Measurements from ENCODE around the gene APOB.

The APOB gene

DNA sequence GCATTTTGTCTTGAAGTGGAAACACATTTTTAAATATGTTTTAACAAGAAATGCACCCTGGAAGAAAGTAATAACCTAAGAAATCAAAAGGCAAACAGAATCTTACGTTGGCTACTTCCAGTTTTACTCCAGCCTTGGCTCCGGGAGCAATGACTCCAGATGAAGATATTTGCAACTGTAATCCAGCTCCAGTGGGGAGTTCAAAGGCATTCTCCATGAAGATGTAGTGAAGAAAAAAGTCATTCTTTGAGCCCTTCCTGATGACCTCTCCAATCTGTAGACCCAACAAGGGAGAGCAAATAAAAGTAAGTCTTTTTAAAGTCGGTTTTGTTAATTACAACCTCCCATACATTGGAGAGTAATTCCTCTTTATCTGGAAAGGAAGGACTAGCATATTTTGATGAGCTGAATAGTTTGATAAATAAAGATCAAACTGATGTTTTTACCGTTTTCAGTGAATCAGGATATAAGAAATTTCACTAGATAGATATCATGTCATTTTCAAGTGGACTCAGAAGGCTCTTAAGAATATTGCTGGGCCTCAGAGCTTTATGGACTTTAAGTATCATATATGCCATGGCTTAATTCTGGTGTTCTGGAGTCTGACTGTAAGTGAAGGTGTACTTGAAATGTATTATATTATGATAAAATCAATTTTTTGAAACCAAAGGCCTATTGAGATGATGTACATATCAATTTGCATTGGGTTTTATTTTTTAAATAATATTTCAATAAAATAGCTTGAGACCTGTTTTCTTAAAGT lies 20.3 kb downstream of the APOB start:
- no peak overlapping the region for H3K27ac ChIP-seq
- TF ChIP-seq ZFX (IDR thresholded peaks at IDR 0.05): no peak
- TF ChIP-seq, protein P1, sequence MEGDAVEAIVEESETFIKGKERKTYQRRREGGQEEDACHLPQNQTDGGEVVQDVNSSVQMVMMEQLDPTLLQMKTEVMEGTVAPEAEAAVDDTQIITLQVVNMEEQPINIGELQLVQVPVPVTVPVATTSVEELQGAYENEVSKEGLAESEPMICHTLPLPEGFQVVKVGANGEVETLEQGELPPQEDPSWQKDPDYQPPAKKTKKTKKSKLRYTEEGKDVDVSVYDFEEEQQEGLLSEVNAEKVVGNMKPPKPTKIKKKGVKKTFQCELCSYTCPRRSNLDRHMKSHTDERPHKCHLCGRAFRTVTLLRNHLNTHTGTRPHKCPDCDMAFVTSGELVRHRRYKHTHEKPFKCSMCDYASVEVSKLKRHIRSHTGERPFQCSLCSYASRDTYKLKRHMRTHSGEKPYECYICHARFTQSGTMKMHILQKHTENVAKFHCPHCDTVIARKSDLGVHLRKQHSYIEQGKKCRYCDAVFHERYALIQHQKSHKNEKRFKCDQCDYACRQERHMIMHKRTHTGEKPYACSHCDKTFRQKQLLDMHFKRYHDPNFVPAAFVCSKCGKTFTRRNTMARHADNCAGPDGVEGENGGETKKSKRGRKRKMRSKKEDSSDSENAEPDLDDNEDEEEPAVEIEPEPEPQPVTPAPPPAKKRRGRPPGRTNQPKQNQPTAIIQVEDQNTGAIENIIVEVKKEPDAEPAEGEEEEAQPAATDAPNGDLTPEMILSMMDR (conservative IDR thresholded peaks at IDR 0.05): no peak

DNA sequence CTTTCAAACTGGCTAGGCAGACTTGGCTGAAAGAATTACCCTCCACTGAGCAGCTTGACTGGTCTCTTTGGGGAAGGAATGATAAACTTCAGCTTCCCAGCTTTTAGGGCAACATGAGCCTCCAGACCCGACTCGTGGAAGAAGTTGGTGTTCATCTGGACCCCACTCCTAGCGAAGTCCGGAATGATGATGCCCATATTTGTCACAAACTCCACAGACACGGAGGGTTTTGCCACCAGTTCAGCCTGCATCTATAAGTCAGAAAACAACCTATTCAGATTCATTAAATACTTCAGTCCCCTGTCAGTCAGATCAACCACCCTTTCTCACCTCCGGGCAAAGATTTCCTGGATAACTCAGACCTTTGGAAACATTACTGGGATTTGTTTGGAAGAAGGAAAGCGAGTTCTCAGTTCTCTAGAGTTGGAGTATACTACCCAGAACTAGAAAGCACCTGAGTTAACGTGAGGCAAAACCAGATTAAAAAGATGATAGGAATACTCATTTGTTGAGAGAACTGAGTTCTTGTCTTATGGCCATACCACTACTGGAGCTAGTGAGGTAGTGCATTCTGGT lies 21.0 kb downstream of the APOB start:
- H3K27ac ChIP-seq: no peak overlapping the region
- no peak for TF ChIP-seq ZFX (IDR thresholded peaks at IDR 0.05)
- TF ChIP-seq, protein P1 (conservative IDR thresholded peaks at IDR 0.05): no peak

DNA sequence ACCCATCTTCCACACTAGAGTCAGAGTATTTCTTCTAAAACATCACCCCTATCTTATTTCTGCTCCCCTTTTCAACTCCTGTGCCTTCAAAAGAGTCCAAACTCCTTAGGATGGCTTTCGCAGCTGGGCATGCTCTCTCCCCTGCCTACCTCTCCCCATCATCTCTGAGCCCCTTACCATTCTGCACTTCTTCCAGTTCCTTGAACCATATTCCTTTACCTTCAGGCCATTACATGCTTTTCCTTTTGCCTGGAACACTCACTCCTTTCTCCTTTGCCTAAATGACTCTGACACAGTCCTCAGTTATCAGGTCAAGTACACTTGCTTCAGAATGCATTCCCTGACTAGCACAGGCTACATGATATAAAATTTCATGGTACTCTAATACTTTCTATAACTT lies 22.4 kb downstream of the APOB start:
- TF ChIP-seq ZFX (IDR thresholded peaks at IDR 0.05): no peak
- TF ChIP-seq, protein P1 (conservative IDR thresholded peaks at IDR 0.05): no peak
- no peak overlapping the region for H3K27ac ChIP-seq

DNA sequence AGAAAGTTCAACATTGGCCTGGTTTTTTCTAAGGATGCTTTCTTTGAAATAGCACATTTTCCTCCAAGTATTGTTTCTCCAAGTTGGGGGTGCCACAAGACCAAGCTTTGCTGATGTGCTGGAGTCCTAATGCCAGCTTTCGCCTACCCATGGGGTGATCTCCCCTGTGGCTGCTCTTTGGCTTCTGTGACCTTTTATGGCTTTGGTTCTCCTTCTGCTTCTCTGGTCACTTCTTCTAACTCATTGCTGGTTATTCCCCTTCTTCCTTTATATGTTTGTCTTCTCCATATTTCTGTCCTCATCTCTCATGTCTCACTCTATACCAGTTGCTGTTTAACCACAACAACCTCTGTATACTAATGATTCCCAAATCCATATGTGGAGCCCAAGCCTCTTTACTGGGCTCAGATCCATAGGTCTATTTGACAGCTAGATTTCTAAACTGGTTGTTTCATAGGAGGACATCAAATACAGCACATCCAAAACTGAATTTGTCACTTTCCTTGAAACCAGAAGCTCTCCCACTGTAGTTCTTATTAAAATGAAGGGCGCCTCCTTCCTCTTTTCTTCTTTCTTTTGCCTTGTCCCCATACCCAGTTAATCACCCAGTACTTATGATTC lies 23.1 kb downstream of the APOB start:
- TF ChIP-seq ZFX (IDR thresholded peaks at IDR 0.05): no peak
- TF ChIP-seq, protein P1 (conservative IDR thresholded peaks at IDR 0.05): no peak
- H3K27ac ChIP-seq: no peak overlapping the region

DNA sequence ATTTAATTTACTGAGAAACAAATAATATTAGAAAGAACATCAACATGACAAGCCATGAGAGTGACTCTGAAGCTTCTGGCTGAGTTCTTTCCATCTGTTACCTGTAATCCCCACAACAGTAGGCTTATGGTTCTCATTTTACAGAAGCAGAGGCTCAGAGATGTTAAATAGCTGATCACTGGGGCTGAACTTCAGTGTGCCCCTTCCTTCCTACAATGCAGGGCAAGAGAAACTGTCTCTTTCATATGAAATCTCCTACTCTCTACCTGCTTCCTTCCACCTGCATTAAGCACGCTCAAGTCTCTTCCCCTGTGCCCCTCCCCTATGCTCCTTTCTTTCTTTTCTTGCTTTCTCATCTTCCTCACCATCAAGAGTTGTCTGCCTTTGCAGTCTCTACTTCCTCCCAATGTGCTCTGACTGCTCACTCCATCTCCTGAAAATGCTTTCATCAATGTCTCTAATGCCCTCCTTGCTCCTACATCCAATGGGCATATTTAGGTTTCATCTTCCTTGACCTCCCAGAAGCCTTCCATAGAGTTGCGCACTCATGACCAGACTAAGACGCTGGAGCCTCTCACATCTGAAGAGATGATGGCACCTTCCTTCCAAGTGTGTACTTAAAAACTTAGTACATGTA lies 23.7 kb downstream of the APOB start:
- H3K27ac ChIP-seq: no peak overlapping the region
- TF ChIP-seq, protein P1 (conservative IDR thresholded peaks at IDR 0.05): no peak
- no peak for TF ChIP-seq ZFX (IDR thresholded peaks at IDR 0.05)

DNA sequence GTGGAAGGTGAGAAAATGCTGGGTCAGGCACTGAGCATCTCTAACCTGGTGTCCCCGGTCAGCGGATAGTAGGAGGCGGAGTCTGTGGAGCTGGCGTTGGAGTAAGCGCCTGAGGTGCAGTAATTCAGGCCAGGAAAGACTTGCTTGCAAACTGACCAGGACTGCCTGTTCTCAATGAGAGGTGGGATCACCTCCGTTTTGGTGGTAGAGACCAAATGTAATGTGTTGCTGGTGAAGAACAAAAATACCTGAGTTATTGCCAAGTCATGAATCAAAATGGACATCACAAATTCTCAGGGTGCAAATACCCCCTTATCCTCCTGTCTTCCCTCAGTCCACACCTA lies 24.2 kb downstream of the APOB start:
- no peak for TF ChIP-seq ZFX (IDR thresholded peaks at IDR 0.05)
- TF ChIP-seq, protein P1 (conservative IDR thresholded peaks at IDR 0.05): no peak
- no peak overlapping the region for H3K27ac ChIP-seq

Data from C4-2B (cell line).